Endothelial cell (in vitro differentiated cells): ENCODE measurements around the gene ZACN. TPM values are rescaled to one million over a fixed set of nuclear protein-coding genes. Genes with fewer than 3 reads are reported as not detected.
"Not testable (repeated sequence)": the region's sequence is repeated elsewhere in the genome, so short reads cannot be mapped to it uniquely, and the experiment has no call there.

Experiments used
- DNase-seq: peaks from one replicate; pipeline ENCODE4 v3.0.0; 2021; ENCODE audit warnings: low spot score
- H3K27ac Mint-ChIP-seq: one replicate; pipeline ENCODE4 v1.8.0; 2021; ENCODE audit warnings: mixed read lengths, inconsistent platforms; ENCODE audit not compliant: unreplicated experiment
- H3K27me3 Mint-ChIP-seq: one replicate; pipeline ENCODE4 v1.8.0; 2021; ENCODE audit warnings: mild to moderate bottlenecking, moderate library complexity, mixed read lengths, inconsistent platforms; ENCODE audit not compliant: unreplicated experiment
- H3K36me3 Mint-ChIP-seq: one replicate; pipeline ENCODE4 v1.8.0; 2021; ENCODE audit warnings: mild to moderate bottlenecking, low read depth, mixed read lengths, inconsistent platforms; ENCODE audit not compliant: unreplicated experiment
- H3K4me1 Mint-ChIP-seq: one replicate; pipeline ENCODE4 v1.8.0; 2021; ENCODE audit warnings: mild to moderate bottlenecking, mixed read lengths, inconsistent platforms; ENCODE audit not compliant: unreplicated experiment
- H3K4me3 Mint-ChIP-seq: one replicate; pipeline ENCODE4 v1.8.0; 2021; ENCODE audit warnings: mild to moderate bottlenecking, mixed read lengths, inconsistent platforms; ENCODE audit not compliant: unreplicated experiment
- H3K9me3 Mint-ChIP-seq: one replicate; pipeline ENCODE4 v1.8.0; 2021; ENCODE audit warnings: mixed read lengths, inconsistent platforms; ENCODE audit not compliant: unreplicated experiment
- CTCF ChIP-seq: fragments of 200-600 bp; sonication (generic); IDR thresholded peaks from one replicate; pipeline ENCODE4 v1.5.0; 2021; ENCODE audit warnings: antibody characterized with exemption; ENCODE audit not compliant: unreplicated experiment
- total RNA-seq: library from RNA; stranded (reverse); fragmentation: NEBNext Ultra II Directional; extraction: Animal tissue kit (Norgen Biotek cat#: 25700); gene quantifications from one replicate; pipeline ENCODE4 v1.2.1, GENCODE V29; 2021; ENCODE audit not compliant: unreplicated experiment

Gene ZACN
- total RNA-seq, 1 donor from 2014 or later: not detected

GRCh38 chr17:76056882-76057281, 22.1 kb upstream of the ZACN start:
- H3K27ac Mint-ChIP-seq: no peak overlapping the region

GRCh38 chr17:76058264-76058663, 20.7 kb upstream of the ZACN start:
- not testable (repeated sequence) for H3K9me3 Mint-ChIP-seq, H3K4me1 Mint-ChIP-seq, H3K27me3 Mint-ChIP-seq, DNase-seq, H3K27ac Mint-ChIP-seq, H3K4me3 Mint-ChIP-seq
- H3K36me3 Mint-ChIP-seq: peaks cover 40% of the 10 kb centered on the region

More at GRCh38 chr17:76056882-76057281, 22.1 kb upstream of the ZACN start:
- TF ChIP-seq CTCF: no peak
- peaks cover 41% of the 10 kb centered on the region for H3K36me3 Mint-ChIP-seq
- no peak for DNase-seq
- H3K27me3 Mint-ChIP-seq: peaks cover 4% of the 10 kb centered on the region
- H3K9me3 Mint-ChIP-seq: no peaks in the 10 kb centered on the region
- H3K4me3 Mint-ChIP-seq: peak overlapping the region; percentile 24
- H3K4me1 Mint-ChIP-seq: no peaks in the 10 kb centered on the region

- no peaks in the 10 kb centered on the region for H3K4me1 Mint-ChIP-seq
- peaks cover 2% of the 10 kb centered on the region for H3K27me3 Mint-ChIP-seq
- TF ChIP-seq CTCF: no peak
- H3K9me3 Mint-ChIP-seq: no peaks in the 10 kb centered on the region
- no peak for DNase-seq
- peaks cover 37% of the 10 kb centered on the region for H3K36me3 Mint-ChIP-seq
- no peak overlapping the region for H3K27ac Mint-ChIP-seq
- peak overlapping the region; percentile 37 for H3K4me3 Mint-ChIP-seq
These were observed 15.0 kb upstream of the ZACN start for GRCh38 chr17:76063875-76064546.

GRCh38 chr17:76065775-76066174, 13.2 kb upstream of the ZACN start:
- Mint-ChIP-seq H3K27me3 (peaks cover 2% of the 10 kb centered on the region), H3K4me1 (no peaks in the 10 kb centered on the region), H3K9me3 (no peaks in the 10 kb centered on the region), H3K27ac (no peak overlapping the region), H3K4me3 (peak overlapping the region; percentile 47), H3K36me3 (peaks cover 30% of the 10 kb centered on the region)
- no peak for DNase-seq
- TF ChIP-seq CTCF: no peak

GRCh38 chr17:76071531-76072147, 7.3 kb upstream of the ZACN start:
- no peaks in the 10 kb centered on the region for H3K9me3 Mint-ChIP-seq
- peaks cover 20% of the 10 kb centered on the region for H3K27me3 Mint-ChIP-seq
- peaks cover 4% of the 10 kb centered on the region for H3K36me3 Mint-ChIP-seq
- peaks cover 17% of the 10 kb centered on the region for H3K4me1 Mint-ChIP-seq
- peak overlapping the region; percentile 98 for H3K4me3 Mint-ChIP-seq
- peak overlapping the region; percentile 32 for H3K27ac Mint-ChIP-seq
- no peak for TF ChIP-seq CTCF
- DNase-seq: no peak
